IMR-90 (cell line): ENCODE results near the gene NEXN. TPM values are rescaled to one million over a fixed set of nuclear protein-coding genes. Genes with fewer than 3 reads are reported as not detected.
A peak's percentile ranks its signal among the peaks of the same experiment; 100 is the strongest.

Experiments used
- ATAC-seq: fragments of 200-7000 bp; cut with Tn5 transposase; 2 replicates; pipeline ENCODE4 v1.9.1; 2020; ENCODE audit warnings: low read depth, mild to moderate bottlenecking, moderate library complexity
- BruUV-seq: library from RNA; stranded (reverse); fragments of 400-500 nt; replicated peaks from 2 replicates; lab custom pipeline; 2021; lab: Mats Ljungman, UMichigan
- CTCF ChIA-PET: fragments of 300-600 bp; formaldehyde crosslinking; extraction: SDS; loops from one replicate; lab custom pipeline; 2021; ENCODE audit warnings: antibody characterized with exemption; lab: Yijun Ruan, JAX
- POLR2A ChIA-PET: fragments of 300-600 bp; sonication (Branson Sonifier 250); formaldehyde crosslinking; loops from one replicate; lab custom pipeline; 2022; ENCODE audit warnings: antibody characterized with exemption; ENCODE audit not compliant: unreplicated experiment; lab: Charles Lee
- DNase-seq: peaks from one replicate; pipeline ENCODE4 v3.0.0; 2013
- H2AFZ ChIP-seq: replicated peaks from 2 replicates; pipeline ENCODE3; 2013; ENCODE audit warnings: low read length, mild to moderate bottlenecking; ENCODE audit not compliant: poor library complexity
- H2AK5ac ChIP-seq: 2 replicates; pipeline ENCODE4 v1.6.1; 2013; ENCODE audit warnings: low read depth, low read length, inconsistent platforms
- H2AK9ac ChIP-seq: replicated peaks from 2 replicates; pipeline ENCODE3; 2013; ENCODE audit warnings: mild to moderate bottlenecking, low read depth, low read length, moderate library complexity; ENCODE audit not compliant: poor library complexity
- H2BK120ac ChIP-seq: 2 replicates; pipeline ENCODE4 v1.6.1; 2013; ENCODE audit warnings: low read depth, low read length, inconsistent platforms
- H2BK15ac ChIP-seq: 3 replicates; pipeline ENCODE4 v1.6.1; 2013; ENCODE audit warnings: low read depth, low read length, inconsistent platforms
- H2BK20ac ChIP-seq: 2 replicates; pipeline ENCODE4 v1.6.1; 2013; ENCODE audit warnings: low read depth, mild to moderate bottlenecking, inconsistent platforms, low read length, moderate library complexity
- H2BK5ac ChIP-seq: 2 replicates; pipeline ENCODE4 v1.6.1; 2013; ENCODE audit warnings: mild to moderate bottlenecking, low read depth, low read length, inconsistent platforms; ENCODE audit not compliant: poor library complexity, severe bottlenecking
- H3K14ac ChIP-seq: replicated peaks from 2 replicates; pipeline ENCODE4 v1.6.1; 2013; ENCODE audit warnings: low read depth, low read length, inconsistent platforms
- H3K18ac ChIP-seq: 2 replicates; pipeline ENCODE4 v1.6.1; 2013; ENCODE audit warnings: low read depth, low read length, control low read depth
- H3K23ac ChIP-seq: 2 replicates; pipeline ENCODE4 v1.6.1; 2013; ENCODE audit warnings: low read depth, low read length, inconsistent platforms
- H3K27ac ChIP-seq: 2 replicates; pipeline ENCODE4 v1.5.1; 2013; ENCODE audit warnings: mild to moderate bottlenecking, control low read depth, low read length; ENCODE audit not compliant: insufficient read depth
- H3K27me3 ChIP-seq: 2 replicates; pipeline ENCODE4 v1.6.1; 2013; ENCODE audit warnings: low read length; ENCODE audit not compliant: control insufficient read depth, insufficient read depth
- H3K36me3 ChIP-seq: 2 replicates; pipeline ENCODE4 v1.6.1; 2013; ENCODE audit warnings: low read length, mixed read lengths; ENCODE audit not compliant: control insufficient read depth, insufficient read depth
- H3K4ac ChIP-seq: 2 replicates; pipeline ENCODE4 v1.6.1; 2013; ENCODE audit warnings: low read depth, low read length, inconsistent platforms
- H3K4me1 ChIP-seq: 2 replicates; pipeline ENCODE4 v1.6.1; 2013; ENCODE audit warnings: low read length, mixed read lengths; ENCODE audit not compliant: control insufficient read depth, insufficient read depth
- H3K4me2 ChIP-seq: 2 replicates; pipeline ENCODE4 v1.6.1; 2013; ENCODE audit warnings: low read depth, mild to moderate bottlenecking, control low read depth, low read length, moderate library complexity
- H3K4me3 ChIP-seq: 2 replicates; pipeline ENCODE4 v1.5.1; 2013; ENCODE audit warnings: low read depth, mild to moderate bottlenecking, control low read depth, low read length, moderate library complexity; ENCODE audit not compliant: insufficient read depth
- H3K56ac ChIP-seq: 2 replicates; pipeline ENCODE4 v1.6.1; 2013; ENCODE audit warnings: low read length, inconsistent platforms; ENCODE audit not compliant: insufficient read depth; ENCODE audit errors: extremely low read depth
- H3K79me1 ChIP-seq, 2 experiments: 2 replicates each; pipeline ENCODE4 v1.6.1; 2013; ENCODE audit warnings: low read length in 2 of 2, inconsistent platforms in 1 of 2, low read depth in 1 of 2
- H3K9ac ChIP-seq: 2 replicates; pipeline ENCODE4 v1.6.1; 2013; ENCODE audit warnings: low read depth, low read length, control low read depth
- H3K9me1 ChIP-seq: 2 replicates; pipeline ENCODE4 v1.6.1; 2013; ENCODE audit warnings: low read length, inconsistent platforms; ENCODE audit not compliant: insufficient read depth
- H3K9me3 ChIP-seq: 2 replicates; pipeline ENCODE4 v1.6.1; 2013; ENCODE audit warnings: low read length; ENCODE audit not compliant: control insufficient read depth, insufficient read depth
- H4K20me1 ChIP-seq: 2 replicates; pipeline ENCODE4 v1.6.1; 2013; ENCODE audit warnings: low read length, inconsistent platforms; ENCODE audit not compliant: insufficient read depth
- H4K5ac ChIP-seq: 2 replicates; pipeline ENCODE4 v1.6.1; 2013; ENCODE audit warnings: mild to moderate bottlenecking, low read depth, low read length, control low read depth
- H4K8ac ChIP-seq, 2 experiments: 2 replicates each; pipeline ENCODE4 v1.6.1; 2013; ENCODE audit warnings: low read depth in 2 of 2, low read length in 2 of 2, control low read depth in 1 of 2, inconsistent platforms in 1 of 2
- H4K91ac ChIP-seq: 2 replicates; pipeline ENCODE4 v1.6.1; 2013; ENCODE audit warnings: low read depth, low read length, inconsistent platforms; ENCODE audit not compliant: insufficient read depth
- BHLHE40 ChIP-seq: fragments of 150-350 bp; IDR thresholded peaks from 2 replicates; pipeline ENCODE4 v1.6.1; 2016; ENCODE audit warnings: mild to moderate bottlenecking, low read depth, low read length
- CEBPB ChIP-seq: IDR thresholded peaks from 2 replicates; pipeline ENCODE4 v1.6.1; 2012; ENCODE audit warnings: low read depth, low read length, improper control_type of control experiment
- MAFK ChIP-seq: IDR thresholded peaks from 2 replicates; pipeline ENCODE4 v1.6.1; 2012; ENCODE audit warnings: low read depth, low read length, improper control_type of control experiment
- MAZ ChIP-seq: IDR thresholded peaks from 2 replicates; pipeline ENCODE4 v1.6.1; 2012; ENCODE audit warnings: low read depth, mild to moderate bottlenecking, low read length, improper control_type of control experiment, moderate library complexity, borderline replicate concordance
- MXI1 ChIP-seq: IDR thresholded peaks from 2 replicates; pipeline ENCODE4 v1.6.1; 2012; ENCODE audit warnings: low read depth, mild to moderate bottlenecking, low read length, moderate library complexity, borderline replicate concordance
- POLR2A ChIP-seq: IDR thresholded peaks from 2 replicates; pipeline ENCODE4 v1.6.1; 2012; ENCODE audit warnings: mild to moderate bottlenecking, low read depth, low read length
- RCOR1 ChIP-seq: IDR thresholded peaks from 2 replicates; pipeline ENCODE4 v1.6.1; 2012; ENCODE audit warnings: mild to moderate bottlenecking, low read length, improper control_type of control experiment; ENCODE audit not compliant: insufficient replicate concordance
- RFX5 ChIP-seq: IDR thresholded peaks from 2 replicates; pipeline ENCODE4 v1.8.0; 2012; ENCODE audit warnings: low read depth, mild to moderate bottlenecking, low read length, moderate library complexity
- SMC3 ChIP-seq: fragments of 150-350 bp; IDR thresholded peaks from 2 replicates; pipeline ENCODE4 v1.6.1; 2016; ENCODE audit warnings: low read depth, mild to moderate bottlenecking, antibody characterized with exemption, low read length, moderate library complexity
- WGBS, 2 experiments: methylation state at CpG; one replicate each; pipeline versions ENCODE4 v1.1.5 to v1.1.7; 2013; ENCODE audit warnings: missing lambda C conversion rate in 2 of 2; ENCODE audit not compliant: insufficient read length in 1 of 2; ENCODE audit errors: extremely low coverage in 2 of 2; 5-methylcytosine and 5-hydroxymethylcytosine counted together
- dilution Hi-C: fragments of 300-500 bp; cut with HindIII; formaldehyde crosslinking; loops from one replicate; pipeline ENCODE4 v1.14.3; 2018; ENCODE audit warnings: low sequenced_read_pairs; ENCODE audit not compliant: unreplicated experiment
- in situ Hi-C: fragments of 300-500 bp; cut with MboI; formaldehyde crosslinking; loops from 3 replicates; pipeline ENCODE4 v1.14.3; 2019; ENCODE audit warnings: low sequenced_read_pairs, inconsistent platforms, mixed read lengths
- intact Hi-C: fragments of 100-400 bp; cut with micrococcal nuclease; formaldehyde crosslinking; loops from 2 replicates; pipeline ENCODE4 v1.10.0; 2022
- polyA plus RNA-seq, 3 experiments: library from polyadenylated mRNA; depleted of rRNA; stranded (reverse); fragments of >200 nt; gene quantifications; 2 replicates each; pipeline ENCODE4 v1.2.3, GENCODE V29; 2012; ENCODE audit warnings: low replicate concordance in 1 of 3
- total RNA-seq: library from RNA; depleted of rRNA; stranded (reverse); fragments of >200 nt; gene quantifications from 2 replicates; pipeline ENCODE4 v1.2.3, GENCODE V29; 2012

The NEXN gene
- total and polyA plus RNA-seq, 2 of the 4 experiments (the other 2 are of a cell fraction), result 5.2 to 16.1 TPM

- no peak overlapping the region for H2BK15ac ChIP-seq
- no TSS peak for BruUV-seq
- H3K4me3 ChIP-seq, result no peak overlapping the region
- no peaks in the 10 kb centered on the region for H3K27me3 ChIP-seq
- H3K9ac ChIP-seq, result no peak overlapping the region
- H3K14ac ChIP-seq, result no peak overlapping the region
- H4K91ac ChIP-seq, result no peak overlapping the region
- DNase-seq (no peak), ATAC-seq (no peak)
- no peak overlapping the region for H3K4ac ChIP-seq
- no peak overlapping the region for H4K5ac ChIP-seq
- ChIA-PET CTCF (no interaction called here), POLR2A (no interaction called here)
- TF ChIP-seq POLR2A, result no peak
- TF ChIP-seq RFX5, result no peak
- TF ChIP-seq MXI1, result no peak
- no peak for TF ChIP-seq MAZ
- TF ChIP-seq RCOR1, result no peak
- no peak for TF ChIP-seq MAFK
- TF ChIP-seq BHLHE40, result no peak
- no peak for TF ChIP-seq SMC3
- no peak for TF ChIP-seq CEBPB
- H3K9me1 ChIP-seq, result peaks cover 12% of the 10 kb centered on the region
- H2AK9ac ChIP-seq, result no peak overlapping the region
- peaks cover 57% of the 10 kb centered on the region for H4K20me1 ChIP-seq
- H3K27ac ChIP-seq, result no peak overlapping the region
- intact Hi-C loops, result loop anchor here (10.0 kb wide), 1 partner anchor 761 kb away; no protein-coding TSS in a partner anchor
- H2AFZ ChIP-seq, result no peak overlapping the region
- no CpG with 5 or more reads among the region's 2 CpGs for WGBS, 2 experiments
- H3K56ac ChIP-seq, result no peak overlapping the region
- H3K23ac ChIP-seq, result no peak overlapping the region
- H3K18ac ChIP-seq, result no peak overlapping the region
- H2AK5ac ChIP-seq, result no peak overlapping the region
- H3K79me1 ChIP-seq, result peaks cover 17 to 50% of the 10 kb centered on the region in 2 experiments
- no peak overlapping the region for H3K4me2 ChIP-seq
- H3K9me3 ChIP-seq, result no peaks in the 10 kb centered on the region
- H4K8ac ChIP-seq, result no peak overlapping the region
- H3K4me1 ChIP-seq, result peaks cover 2% of the 10 kb centered on the region
- in situ Hi-C loops, result no loop called here
- H2BK120ac ChIP-seq, result no peak overlapping the region
- H3K36me3 ChIP-seq, result peaks cover 20% of the 10 kb centered on the region
- H2BK20ac ChIP-seq, result no peak overlapping the region
- dilution Hi-C loops, result no loop called here
- peak overlapping the region; percentile 30 for H2BK5ac ChIP-seq
Observed at GRCh38 chr1:77906019-77906545, 17.7 kb downstream of the NEXN start.
